ENCODE measurements around the gene NUDT1. TPM values are rescaled to one million over a fixed set of nuclear protein-coding genes. Genes with fewer than 3 reads are reported as not detected.
A peak's percentile ranks its signal among the peaks of the same experiment; 100 is the strongest.
"Not testable (repeated sequence)": the region's sequence is repeated elsewhere in the genome, so short reads cannot be mapped to it uniquely, and the experiment has no call there.

NUDT1 gene
- total RNA-seq, 1 donor from 2014 or later: 4.8 TPM

GRCh38 chr7:2269089-2269990 is 27.3 kb downstream of the NUDT1 start:
- not testable (repeated sequence) for DNase-seq (ENCODE audit: low read depth in 2 of 2)

- no peak for DNase-seq (ENCODE audit: low read depth in 2 of 2)
Observed at GRCh38 chr7:2269991-2270460, 28.0 kb downstream of the NUDT1 start.

DNA sequence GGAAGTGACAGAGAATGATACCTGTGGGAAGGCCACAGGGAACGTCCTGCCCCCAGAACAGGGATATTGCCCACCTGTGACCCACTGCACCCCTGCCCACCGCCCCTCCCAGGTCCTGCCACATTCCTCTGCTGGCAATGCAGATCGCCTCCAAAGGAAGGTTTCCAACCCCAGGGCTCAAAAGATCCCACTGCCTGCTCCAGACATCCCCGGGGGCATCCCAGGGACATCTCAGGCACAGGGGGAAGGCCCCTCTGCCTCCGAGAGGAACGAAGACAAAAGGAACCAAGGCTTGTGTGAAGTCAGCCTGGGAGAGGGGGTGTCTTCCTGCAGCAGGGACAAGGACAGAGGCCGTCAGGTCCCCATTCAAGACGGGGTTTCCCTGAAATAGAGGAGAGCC is 28.5 kb downstream of the NUDT1 start:
- no peak for DNase-seq (ENCODE audit: low read depth in 2 of 2)

- no peak for DNase-seq (ENCODE audit: low read depth in 2 of 2)
Observed at GRCh38 chr7:2271273-2272026, 29.4 kb downstream of the NUDT1 start.

GRCh38 chr7:2272031-2272430 is 30.0 kb downstream of the NUDT1 start:
- no peak for DNase-seq (ENCODE audit: low read depth in 2 of 2)

GRCh38 chr7:2273866-2274265 is 31.8 kb downstream of the NUDT1 start:
- DNase-seq (ENCODE audit: low read depth in 2 of 2): no peak

DNA sequence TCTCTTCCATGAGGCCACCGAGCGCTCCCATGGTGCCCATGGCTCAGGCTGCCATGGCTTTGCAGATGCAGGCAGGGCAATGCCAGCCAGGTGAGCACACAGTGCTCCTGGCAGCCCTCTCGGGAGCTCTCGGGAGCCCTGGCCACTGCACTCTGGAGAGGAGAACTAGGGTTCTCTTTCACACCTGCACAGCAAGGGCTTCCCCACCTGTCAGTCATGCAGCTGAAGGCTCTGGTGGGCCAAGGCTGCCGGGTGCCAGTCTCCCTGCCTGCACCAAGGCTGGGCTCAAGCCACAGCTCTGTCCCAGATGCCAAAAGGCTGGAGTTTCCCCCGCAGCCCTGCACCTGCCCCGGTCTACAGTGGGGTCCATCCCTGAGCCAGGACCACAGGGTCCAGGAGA is 32.6 kb downstream of the NUDT1 start:
- no peak for DNase-seq (ENCODE audit: low read depth in 2 of 2)

DNA sequence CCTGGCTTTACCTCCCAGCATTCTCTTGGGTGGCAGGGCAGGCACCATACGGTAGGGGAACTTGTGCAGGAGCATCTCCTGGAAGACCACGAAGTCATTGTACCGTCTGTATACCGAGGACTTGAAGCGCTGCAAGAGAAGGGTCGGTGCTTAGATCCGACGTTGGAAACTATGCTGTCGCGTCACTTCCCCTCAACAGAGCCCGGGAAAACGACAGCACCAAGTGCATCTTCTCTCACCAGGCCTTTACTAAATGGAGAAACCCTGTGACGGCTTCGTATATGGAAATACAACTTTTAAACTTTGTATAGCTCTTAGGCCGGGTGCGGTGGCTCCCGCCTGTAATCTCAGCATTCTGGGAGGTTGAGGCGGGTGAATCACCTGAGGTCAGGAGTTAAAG is 33.1 kb downstream of the NUDT1 start:
- no peak for DNase-seq (ENCODE audit: low read depth in 2 of 2)

- DNase-seq (ENCODE audit: low read depth in 2 of 2): no peak
Observed at GRCh38 chr7:2276107-2276506, 34.1 kb downstream of the NUDT1 start.

DNA sequence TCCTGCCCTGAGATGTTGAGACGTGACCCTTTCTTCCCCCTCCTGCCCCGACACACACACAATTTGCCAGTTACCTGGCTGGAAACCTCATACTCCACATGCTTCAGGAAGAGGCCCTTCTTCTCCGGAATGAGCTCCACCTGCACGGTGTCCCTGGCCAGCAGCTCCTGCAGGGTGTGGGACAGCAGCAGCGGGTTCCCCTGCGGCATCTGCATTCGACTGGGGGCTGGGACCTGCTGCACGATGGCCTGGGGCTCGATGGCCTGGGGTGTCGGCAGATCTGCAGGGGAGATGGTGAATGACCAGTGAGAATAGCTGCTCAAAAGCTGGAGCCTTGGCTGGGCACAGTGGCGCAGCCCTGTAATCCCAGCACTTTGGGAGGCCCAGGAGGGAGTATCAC is 36.0 kb downstream of the NUDT1 start:
- DNase-seq (ENCODE audit: low read depth in 2 of 2): no peak

DNA sequence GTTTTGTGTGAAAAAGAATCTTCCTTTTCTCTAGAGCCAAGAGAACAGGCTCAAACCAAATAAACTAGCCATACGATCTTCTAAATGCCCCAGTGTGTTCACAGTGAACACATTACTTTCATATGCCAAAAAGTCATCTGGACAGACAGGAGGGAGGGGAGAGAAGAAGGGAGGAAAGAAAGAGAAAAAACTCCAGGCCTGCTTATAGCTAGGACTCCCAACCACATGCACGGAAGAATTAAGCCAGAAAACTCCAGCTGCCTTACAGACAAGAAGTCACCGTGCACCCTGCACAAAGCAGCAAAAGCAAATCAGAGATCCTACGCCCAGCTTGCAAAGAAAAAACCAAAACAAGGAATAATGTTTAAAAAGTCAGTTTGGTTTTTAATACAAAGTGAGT is 37.9 kb downstream of the NUDT1 start:
- no peak for DNase-seq (ENCODE audit: low read depth in 2 of 2)

DNA sequence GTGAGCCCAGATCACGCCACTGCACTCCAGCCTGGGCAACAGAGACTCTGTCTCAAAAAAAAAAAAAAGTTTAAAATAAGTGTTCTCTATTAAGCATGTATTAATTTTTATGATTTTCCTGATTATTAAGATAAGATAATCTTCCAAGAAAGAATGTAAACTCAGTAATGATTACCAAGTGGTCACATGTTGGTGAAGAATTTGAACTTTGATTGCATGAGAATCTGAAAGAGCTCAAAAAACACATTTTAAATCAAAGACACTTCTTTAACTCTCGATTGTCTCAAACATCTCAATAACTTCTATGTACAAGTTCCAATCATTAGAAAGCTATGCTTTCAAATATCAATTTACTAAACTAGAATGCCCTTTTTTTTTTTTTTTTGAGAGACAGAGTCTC is 38.4 kb downstream of the NUDT1 start:
- no peak for DNase-seq (ENCODE audit: low read depth in 2 of 2)

DNA sequence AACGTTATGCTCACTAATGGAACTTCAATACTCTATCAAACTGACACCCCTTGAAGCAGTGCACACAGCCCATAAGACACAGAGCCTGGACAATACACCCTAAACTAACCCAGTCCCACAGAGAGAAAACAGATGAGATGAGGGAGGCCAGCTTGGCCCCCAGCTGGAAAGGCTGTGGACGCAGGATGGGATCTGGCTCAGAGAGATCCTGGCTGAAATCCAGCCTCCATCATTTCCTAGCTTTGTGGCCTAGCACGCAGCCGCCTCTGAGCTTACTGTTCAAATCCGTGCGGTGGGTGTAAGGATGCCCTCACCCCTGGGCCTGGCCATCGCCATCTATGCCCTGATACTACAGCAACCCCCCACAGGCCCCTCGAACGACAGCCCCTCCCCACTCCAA is 39.5 kb downstream of the NUDT1 start:
- peak; percentile 67 to 80 for DNase-seq (ENCODE audit: low read depth in 2 of 2)

DNA sequence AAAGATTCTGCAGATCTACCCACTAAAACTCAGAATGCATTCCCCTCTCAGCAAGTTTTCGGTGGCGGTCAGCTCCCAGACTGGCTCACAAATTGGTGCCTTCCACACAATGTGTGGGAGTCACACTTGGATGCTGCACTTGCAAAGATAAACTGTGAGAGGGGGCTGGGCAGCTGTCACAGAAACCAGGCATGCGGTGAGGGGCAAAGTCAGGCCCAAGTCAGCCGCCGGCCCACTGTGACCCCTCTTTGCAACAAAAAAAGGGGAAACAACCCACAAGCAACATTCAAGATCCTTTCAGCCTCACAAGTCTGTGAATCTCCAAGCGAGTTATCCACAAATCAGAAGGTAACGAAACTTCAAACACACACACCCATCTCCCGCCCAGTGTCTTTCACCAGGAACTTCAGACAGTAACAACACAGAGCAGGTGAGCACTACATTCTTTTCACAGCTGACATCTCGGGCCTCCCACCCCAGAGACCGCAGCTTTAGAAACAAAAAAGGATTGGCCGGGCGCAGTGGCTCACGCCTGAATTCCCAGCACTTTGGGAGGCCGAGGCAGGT is 40.2 kb downstream of the NUDT1 start:
- DNase-seq (ENCODE audit: low read depth in 2 of 2): no peak

DNA sequence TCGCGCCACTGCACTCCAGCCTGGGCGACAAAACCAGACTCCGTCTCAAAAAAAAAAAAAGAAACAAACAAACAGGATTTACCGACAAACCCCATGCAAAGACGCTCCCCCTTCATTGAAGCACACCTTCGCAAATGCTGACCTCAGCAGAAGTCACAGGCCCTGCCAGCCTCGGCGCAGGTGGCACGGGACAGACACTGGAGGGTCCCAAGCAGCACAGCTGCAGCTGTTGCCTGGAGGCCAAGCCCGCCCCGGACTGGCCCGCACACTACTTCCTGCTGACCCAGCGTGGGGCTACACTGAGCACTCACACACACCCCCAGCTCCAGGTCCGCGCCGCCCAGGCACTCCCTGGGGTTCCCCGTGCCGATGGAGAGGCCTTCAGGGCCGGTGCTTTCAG is 41.0 kb downstream of the NUDT1 start:
- no peak for DNase-seq (ENCODE audit: low read depth in 2 of 2)

DNA sequence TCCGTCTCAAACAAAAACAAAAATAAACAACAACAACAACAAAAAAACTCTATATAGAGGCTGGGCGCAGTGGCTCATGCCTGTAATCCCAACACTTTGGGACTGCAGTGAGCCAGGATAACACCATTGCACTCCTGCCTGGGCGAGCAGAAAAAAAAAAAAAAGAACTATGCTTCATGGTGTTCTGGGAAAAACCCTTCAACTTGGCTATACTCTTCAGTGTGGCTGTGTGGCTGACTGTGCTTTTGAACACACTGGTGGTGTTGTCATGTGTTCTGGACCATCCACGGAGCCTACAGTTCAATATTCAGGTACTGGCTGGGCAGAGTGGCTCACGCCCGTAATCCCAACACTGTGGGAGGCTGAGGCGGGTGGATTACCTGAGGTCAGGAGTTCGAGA is 45.7 kb downstream of the NUDT1 start:
- DNase-seq (ENCODE audit: low read depth in 2 of 2): no peak

- DNase-seq (ENCODE audit: low read depth in 2 of 2): no peak
Observed at GRCh38 chr7:2288503-2288902, 46.5 kb downstream of the NUDT1 start.

- no peak for DNase-seq (ENCODE audit: low read depth in 2 of 2)
Observed at GRCh38 chr7:2289111-2289586, 47.1 kb downstream of the NUDT1 start.

DNA sequence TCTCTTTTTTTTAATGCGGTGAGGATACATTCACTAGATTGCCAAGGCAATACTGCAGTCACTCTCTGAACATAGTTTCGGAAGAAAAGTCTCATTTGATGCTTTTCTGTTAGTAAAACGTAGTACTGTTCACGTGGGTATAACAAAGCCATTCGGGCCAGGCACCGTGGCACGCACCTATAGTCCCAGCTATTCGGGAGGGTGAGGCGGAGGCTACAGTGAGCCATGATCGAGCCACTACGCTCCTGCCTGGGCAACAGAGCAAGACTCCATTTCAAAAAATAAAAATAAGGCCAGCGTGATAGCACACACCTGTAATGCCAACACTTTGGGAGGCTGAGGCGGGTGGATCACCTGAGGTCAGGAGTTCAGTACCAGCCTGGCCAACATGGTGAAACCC is 47.6 kb downstream of the NUDT1 start:
- DNase-seq (ENCODE audit: low read depth in 2 of 2): no peak

DNA sequence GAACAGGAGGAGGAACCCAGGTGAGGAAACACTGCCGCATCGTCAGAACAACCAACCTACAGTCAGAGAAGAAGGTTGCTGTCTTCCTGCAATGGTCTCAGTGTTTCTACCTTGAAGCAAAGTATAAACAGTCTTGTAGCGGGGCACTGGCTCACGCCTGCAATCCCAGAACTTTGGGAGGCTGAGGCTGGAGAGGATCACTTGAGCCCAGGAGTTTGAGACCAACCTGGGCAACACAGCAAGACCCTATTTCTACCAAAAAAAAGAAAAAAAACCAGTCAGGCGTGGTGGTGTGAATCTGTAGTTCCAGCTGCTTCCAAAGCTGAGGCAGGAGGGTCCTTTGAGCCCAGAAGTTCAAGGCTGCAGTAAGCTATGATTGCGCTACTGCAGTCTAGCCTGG is 48.9 kb downstream of the NUDT1 start:
- no peak for DNase-seq (ENCODE audit: low read depth in 2 of 2)

- DNase-seq (ENCODE audit: low read depth in 2 of 2): no peak
Observed at GRCh38 chr7:2295936-2296620, 54.1 kb downstream of the NUDT1 start.

DNA sequence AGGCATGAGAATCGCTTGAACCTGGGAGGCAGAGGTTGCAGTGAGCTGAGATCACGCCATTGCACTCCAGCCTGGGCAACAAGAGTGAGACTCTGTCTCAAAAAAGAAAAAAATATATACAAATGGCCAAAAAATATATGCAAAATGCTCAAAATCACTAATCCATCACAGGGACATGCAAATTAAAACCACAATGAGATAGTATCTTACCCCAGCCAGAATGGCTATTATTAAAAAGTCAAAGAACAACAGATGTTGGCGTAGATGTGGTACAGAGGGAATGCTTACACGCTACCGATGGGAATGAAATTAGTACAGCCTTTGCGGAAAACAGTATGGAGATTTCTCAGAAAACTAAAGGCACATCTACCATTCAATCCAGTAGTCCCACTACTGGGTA is 54.8 kb downstream of the NUDT1 start:
- DNase-seq (ENCODE audit: low read depth in 2 of 2): no peak

All from lung microvascular endothelial cell (primary cell).